Measurements from ENCODE around the gene RASA3.

The RASA3 gene

DNA sequence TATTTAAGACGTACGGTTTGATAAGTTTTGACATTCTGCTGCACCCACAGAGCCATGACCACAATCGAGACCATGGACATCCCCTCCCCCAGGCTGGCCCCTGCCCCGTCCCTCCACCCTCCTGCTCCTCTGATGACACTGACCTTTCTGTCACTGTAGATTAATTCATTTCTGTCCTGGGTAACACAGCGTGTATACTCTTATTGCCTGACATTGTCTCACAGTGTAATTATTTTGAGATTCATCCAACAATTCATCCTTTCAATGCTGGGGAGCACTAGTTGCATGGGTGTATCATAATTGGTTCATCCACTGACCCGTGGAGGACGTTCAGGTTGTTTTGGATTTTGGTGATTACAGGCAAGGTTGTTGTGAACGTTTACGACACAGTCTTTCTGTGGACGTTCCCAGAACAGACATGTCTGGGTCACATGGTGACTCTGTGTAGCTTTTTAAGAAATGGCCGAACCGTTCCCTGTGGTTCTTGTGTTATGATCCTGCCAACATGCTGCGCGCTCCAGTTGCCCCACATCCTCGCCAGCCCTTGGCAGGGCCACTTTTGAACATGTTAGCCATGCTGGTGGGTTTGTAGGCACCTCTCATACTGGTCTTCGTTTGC lies 200.5 kb downstream of the RASA3 start:
- H3K4me3 ChIP-seq (ENCODE audit: low read length): no peak overlapping the region
- DNase-seq (ENCODE audit: low read depth, low spot score): no peak

DNA sequence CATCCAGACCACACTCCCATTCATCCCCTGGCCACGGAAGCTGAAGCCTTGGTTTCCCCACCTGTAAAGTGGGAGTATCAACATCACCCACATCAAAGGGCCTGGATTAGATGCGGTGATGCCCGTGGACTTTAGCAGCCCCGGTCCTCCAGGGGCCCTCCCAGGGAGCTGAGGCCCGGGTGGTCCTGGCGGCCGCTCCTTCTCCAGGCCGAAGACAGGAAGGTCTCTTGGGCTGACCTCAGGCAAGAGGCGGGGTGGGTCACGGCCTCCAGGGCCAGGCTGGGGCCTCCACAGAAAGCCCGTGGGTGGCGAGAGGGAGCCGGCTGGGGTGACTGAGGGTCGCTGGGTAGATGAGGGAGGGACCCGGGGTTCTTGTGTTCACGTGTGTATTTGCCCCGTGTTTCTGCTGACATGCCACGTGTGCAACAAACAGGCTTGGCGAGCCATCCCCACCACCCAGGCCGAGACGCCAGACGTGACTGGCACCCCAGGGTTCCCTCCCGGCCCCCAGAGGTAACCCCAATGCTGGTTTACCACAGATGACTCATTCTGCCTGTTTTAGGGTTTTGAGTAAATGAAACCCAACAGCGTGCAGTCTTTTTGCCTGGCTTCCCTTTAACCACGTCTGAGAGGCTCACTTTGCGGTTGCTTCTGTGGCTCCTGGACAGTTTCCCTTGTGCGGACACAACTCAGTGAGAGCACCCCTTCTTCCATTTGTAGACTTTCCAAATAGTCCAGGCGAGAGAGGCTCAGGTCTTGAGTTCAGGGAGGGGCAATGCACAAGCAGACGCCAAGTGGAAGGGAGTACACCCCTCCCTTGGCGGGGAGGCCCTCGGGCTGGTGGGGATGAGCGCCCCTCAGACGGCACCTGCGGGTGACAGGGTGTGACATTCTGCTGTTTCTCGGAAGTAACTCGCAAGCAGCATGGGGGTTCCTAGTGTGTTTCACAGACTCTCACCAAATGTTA lies 201.5 kb downstream of the RASA3 start:
- H3K4me3 ChIP-seq (ENCODE audit: low read length): no peak overlapping the region
- DNase-seq (ENCODE audit: low read depth, low spot score): no peak

DNA sequence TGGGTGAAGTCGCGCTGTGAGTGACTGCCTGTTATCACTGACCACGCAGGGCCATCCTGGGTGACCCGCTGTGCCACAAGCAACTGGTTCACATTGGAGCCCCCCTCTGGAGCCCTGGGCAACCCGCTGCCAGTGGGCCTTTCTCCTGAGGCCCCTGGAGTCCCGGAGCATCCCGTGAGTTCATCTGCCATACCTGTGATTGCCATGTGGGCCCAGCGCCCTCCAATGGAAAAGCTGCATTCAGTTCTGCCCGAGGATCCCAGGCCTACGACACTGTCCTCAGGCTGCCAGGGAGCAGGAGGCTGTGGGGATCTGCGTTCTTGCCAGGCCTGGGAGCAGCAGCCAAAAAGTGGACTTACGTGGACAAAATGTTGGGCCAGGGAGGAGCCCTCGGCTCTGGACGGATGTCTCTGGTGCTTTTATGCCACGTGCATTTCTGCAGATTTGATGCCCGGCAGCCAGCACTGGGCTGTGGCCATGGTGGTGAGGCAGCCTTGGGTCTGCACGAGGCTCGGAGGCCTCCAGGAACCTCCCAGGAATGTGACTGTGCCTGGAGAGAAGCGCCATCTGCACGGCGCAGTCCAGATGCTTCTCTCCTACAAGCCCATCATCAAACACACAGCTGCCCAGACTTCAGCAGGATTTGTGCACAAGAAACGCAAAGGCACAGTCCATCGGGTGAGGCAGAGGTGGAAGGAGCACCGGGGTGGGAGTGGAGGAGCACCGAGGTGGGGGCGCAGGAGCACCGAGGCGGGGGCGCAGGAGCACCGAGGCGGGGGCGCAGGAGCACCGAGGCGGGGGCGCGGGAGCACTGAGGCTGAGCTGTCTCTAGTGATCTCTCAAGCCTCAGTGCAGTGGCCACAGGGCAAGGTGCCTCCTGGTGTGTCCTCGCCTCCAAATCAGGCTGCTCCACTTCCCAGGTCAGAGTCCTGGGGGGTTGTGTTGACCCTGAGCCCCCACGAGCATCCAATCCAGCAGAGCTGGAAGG lies 202.5 kb downstream of the RASA3 start:
- no peak overlapping the region for H3K4me3 ChIP-seq (ENCODE audit: low read length)
- DNase-seq (ENCODE audit: low read depth, low spot score): no peak

DNA sequence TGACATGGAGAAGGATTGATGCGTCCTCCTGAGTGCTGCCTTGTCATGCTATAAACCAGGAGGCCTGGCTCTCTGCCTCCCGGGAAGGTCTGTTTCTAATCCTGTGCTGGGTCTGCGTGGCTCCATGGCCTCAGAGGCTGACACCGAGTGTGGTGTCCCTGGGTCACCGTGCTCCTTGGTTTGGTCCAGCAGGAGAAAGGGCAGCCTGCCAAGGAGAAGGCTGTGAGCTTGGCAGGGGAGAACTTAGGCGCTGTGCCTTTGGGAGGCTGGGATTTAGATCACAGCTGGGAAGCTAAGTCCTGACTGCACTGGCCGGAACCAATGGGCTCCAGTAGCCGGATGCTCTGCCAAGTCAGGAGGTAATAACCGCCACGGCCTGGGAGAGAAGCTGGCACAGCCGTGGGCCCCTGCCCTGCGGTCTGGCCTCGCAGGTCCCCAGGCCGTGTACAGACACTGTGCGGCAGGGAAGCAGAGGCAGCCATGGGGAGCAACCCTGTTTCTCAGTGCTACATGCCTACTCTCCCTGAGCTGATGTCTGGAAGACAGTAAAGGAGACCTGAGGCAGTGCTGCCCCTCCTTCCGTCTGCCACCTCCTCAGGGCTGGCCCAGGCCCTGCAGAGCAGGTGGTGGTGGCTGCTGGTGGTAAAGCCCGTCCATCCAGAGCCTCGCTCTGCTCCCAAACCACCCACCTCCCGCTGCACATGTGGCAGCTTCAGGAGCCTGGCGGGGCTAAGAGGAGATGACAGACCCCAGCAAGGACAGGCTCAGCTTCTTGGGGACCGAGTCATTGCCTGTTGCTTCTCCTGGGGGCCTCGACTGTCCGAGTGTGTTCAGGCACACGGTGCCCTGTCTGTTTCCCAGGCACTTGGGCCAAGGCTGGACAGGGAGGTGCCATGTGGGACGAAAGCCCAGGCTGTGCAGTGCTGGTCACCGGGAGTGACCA lies 203.5 kb downstream of the RASA3 start:
- DNase-seq (ENCODE audit: low read depth, low spot score): no peak
- H3K4me3 ChIP-seq (ENCODE audit: low read length): no peak overlapping the region

Measured in Jurkat, Clone E6-1 (cell line).